ENCODE data around the gene IRGC.

DNA sequence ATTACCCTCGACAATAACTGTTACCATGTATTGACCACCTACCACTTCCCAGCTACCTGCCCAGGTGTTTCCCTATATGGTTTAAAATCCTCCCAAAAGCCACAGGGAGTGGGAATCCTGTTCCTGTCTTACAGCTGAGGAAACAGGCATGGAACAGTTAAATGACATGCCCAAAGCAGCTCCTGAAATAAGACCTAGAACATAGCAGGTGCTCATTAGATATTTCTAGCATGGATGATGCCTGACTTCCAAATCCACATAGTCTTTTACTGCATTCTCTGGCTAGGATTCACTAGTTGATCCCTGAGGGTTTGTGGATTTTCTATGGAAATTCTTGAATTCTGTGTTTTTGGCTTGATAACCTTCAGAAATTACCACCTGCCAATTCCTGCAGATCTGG lies 51.9 kb downstream of the IRGC start:
- TF ChIP-seq ARNT (IDR thresholded peaks at IDR 0.05): no peak
- TF ChIP-seq FOXK2 (IDR thresholded peaks at IDR 0.05): no peak
- TF ChIP-seq SP1 (IDR thresholded peaks at IDR 0.05): no peak
- TF ChIP-seq PKNOX1 (IDR thresholded peaks at IDR 0.05): no peak
